Caco-2 (cell line): Measurements from ENCODE around the gene SMIM8. TPM values are rescaled to one million over a fixed set of nuclear protein-coding genes. Genes with fewer than 3 reads are reported as not detected.

ENCODE experiments used
- BruUV-seq: library from RNA; stranded (reverse); fragments of 400-500 nt; replicated peaks from 2 replicates; lab custom pipeline; 2021; lab: Mats Ljungman, UMichigan
- CTCF ChIA-PET: fragments of 300-600 bp; sonication (Branson Sonifier 250); formaldehyde crosslinking; loops from one replicate; lab custom pipeline; 2022; ENCODE audit warnings: antibody characterized with exemption; lab: Charles Lee
- POLR2A ChIA-PET: fragments of 300-600 bp; sonication (Branson Sonifier 250); formaldehyde crosslinking; loops from one replicate; lab custom pipeline; 2022; ENCODE audit warnings: antibody characterized with exemption; lab: Charles Lee
- DNase-seq, 2 experiments: peaks; one replicate each; pipeline versions ENCODE4 v3.0.0 to v3.0.0-alpha.2; 2020 to 2022
- H3K27me3 ChIP-seq: replicated peaks from 2 replicates; pipeline ENCODE4 v1.6.0; 2011; ENCODE audit warnings: low read length; ENCODE audit not compliant: control insufficient read depth, insufficient read depth
- H3K36me3 ChIP-seq: 2 replicates; pipeline ENCODE4 v1.5.1; 2011; ENCODE audit warnings: low read length; ENCODE audit not compliant: control insufficient read depth, insufficient read depth
- H3K4me1 ChIP-seq: fragments of 250-450 bp; sonication (Bioruptor Pico); 2 replicates; pipeline ENCODE4 v1.5.1; 2020; ENCODE audit warnings: mild to moderate bottlenecking
- H3K4me3 ChIP-seq: 2 replicates; pipeline ENCODE4 v1.5.1; 2011; ENCODE audit warnings: low read depth, mild to moderate bottlenecking, control low read depth, low read length
- H3K9me3 ChIP-seq: fragments of 250-450 bp; sonication (Bioruptor Pico); 2 replicates; pipeline ENCODE4 v1.5.1; 2020; ENCODE audit warnings: mild to moderate bottlenecking, moderate library complexity
- H3K27ac Mint-ChIP-seq: one replicate; pipeline ENCODE4 v1.8.0; 2022; ENCODE audit warnings: mixed read lengths; ENCODE audit not compliant: unreplicated experiment
- H3K27me3 Mint-ChIP-seq: one replicate; pipeline ENCODE4 v1.8.0; 2022; ENCODE audit warnings: mixed read lengths; ENCODE audit not compliant: insufficient read depth, unreplicated experiment
- H3K36me3 Mint-ChIP-seq: one replicate; pipeline ENCODE4 v1.8.0; 2022; ENCODE audit warnings: mild to moderate bottlenecking, mixed read lengths; ENCODE audit not compliant: insufficient read depth, unreplicated experiment
- H3K4me1 Mint-ChIP-seq: one replicate; pipeline ENCODE4 v1.8.0; 2022; ENCODE audit warnings: low read depth, mixed read lengths; ENCODE audit not compliant: unreplicated experiment
- H3K4me3 Mint-ChIP-seq: one replicate; pipeline ENCODE4 v1.8.0; 2022; ENCODE audit warnings: mild to moderate bottlenecking, moderate library complexity, mixed read lengths; ENCODE audit not compliant: unreplicated experiment
- H3K9me3 Mint-ChIP-seq: one replicate; pipeline ENCODE4 v1.8.0; 2022; ENCODE audit warnings: mixed read lengths; ENCODE audit not compliant: unreplicated experiment
- intact Hi-C: fragments of 100-400 bp; cut with micrococcal nuclease; formaldehyde crosslinking; loops from one replicate; pipeline ENCODE4 v1.10.0; 2022; ENCODE audit not compliant: unreplicated experiment
- total RNA-seq: library from RNA; stranded (reverse); gene quantifications from 2 replicates; pipeline ENCODE4 v1.2.3, GENCODE V29; 2022
- TF ChIP-seq, protein P1 (sequence below), 2 experiments: fragments of 200-600 bp in 1 of 2; IDR thresholded peaks; 1 replicate in 1 of 2; 2 replicates in 1 of 2; pipeline versions ENCODE4 v1.5.1 to v1.8.0; 2011 to 2022; ENCODE audit warnings: antibody characterized with exemption in 1 of 2, control low read depth in 1 of 2, inconsistent platforms in 1 of 2, low read depth in 1 of 2, low read length in 1 of 2, mild to moderate bottlenecking in 1 of 2, moderate library complexity in 1 of 2; ENCODE audit not compliant: insufficient read depth in 1 of 2, severe bottlenecking in 1 of 2, unreplicated experiment in 1 of 2

The SMIM8 gene
- total RNA-seq, 1 experiment from 2014 or later = 8.5 TPM

DNA sequence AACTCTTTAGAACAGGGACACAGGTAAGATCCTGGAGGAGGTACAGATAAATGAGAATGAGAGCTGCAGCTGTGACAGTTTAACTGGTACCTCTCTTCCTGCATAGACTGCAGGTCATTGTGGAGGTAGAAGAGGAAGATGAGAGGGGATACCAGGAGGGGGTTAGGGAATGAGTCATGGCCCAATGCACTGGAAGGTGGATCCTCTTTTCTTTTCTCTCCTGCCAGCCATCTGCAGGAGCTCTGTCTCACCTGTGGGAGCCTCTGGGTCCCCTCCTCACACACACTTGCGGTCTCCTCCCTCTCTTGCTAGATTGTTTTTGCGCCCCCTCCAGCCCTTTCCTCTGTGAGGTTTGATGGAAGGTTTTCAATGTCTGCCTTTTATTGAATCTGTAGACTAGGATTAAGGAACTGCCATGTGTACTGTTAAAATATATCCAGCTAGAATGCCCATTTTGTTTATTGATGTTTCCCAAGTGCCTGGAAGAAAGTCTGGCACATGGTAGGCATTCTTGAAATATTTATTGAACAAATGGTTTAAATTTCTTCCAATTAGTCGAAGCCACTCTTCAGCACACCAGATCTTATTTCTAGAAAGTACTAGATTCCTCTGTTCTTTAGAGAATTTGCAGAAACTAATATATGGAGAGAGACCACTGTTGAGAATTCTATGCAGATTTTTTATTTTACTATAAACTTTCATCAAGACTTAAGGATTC, 35.2 kb downstream of the SMIM8 start:
- Mint-ChIP-seq H3K36me3 (no peaks in the 10 kb centered on the region), H3K27ac (no peak overlapping the region), H3K27me3 (no peaks in the 10 kb centered on the region), H3K4me3 (no peak overlapping the region), H3K9me3 (no peaks in the 10 kb centered on the region), H3K4me1 (peaks cover 7% of the 10 kb centered on the region)
- intact Hi-C loops = no loop called here
- TF ChIP-seq, protein P1, sequence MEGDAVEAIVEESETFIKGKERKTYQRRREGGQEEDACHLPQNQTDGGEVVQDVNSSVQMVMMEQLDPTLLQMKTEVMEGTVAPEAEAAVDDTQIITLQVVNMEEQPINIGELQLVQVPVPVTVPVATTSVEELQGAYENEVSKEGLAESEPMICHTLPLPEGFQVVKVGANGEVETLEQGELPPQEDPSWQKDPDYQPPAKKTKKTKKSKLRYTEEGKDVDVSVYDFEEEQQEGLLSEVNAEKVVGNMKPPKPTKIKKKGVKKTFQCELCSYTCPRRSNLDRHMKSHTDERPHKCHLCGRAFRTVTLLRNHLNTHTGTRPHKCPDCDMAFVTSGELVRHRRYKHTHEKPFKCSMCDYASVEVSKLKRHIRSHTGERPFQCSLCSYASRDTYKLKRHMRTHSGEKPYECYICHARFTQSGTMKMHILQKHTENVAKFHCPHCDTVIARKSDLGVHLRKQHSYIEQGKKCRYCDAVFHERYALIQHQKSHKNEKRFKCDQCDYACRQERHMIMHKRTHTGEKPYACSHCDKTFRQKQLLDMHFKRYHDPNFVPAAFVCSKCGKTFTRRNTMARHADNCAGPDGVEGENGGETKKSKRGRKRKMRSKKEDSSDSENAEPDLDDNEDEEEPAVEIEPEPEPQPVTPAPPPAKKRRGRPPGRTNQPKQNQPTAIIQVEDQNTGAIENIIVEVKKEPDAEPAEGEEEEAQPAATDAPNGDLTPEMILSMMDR (IDR thresholded peaks at IDR 0.05; ENCODE audit: insufficient read depth in 1 of 2, low read depth in 1 of 2, low read length in 1 of 2, severe bottlenecking in 1 of 2, unreplicated experiment in 1 of 2) = no peak
- DNase-seq = no peak
- H3K4me1 ChIP-seq = peaks cover 8% of the 10 kb centered on the region; the same call in 1 of the 2 replicates
- H3K27me3 ChIP-seq = no peaks in the 10 kb centered on the region
- H3K36me3 ChIP-seq = no peaks in the 10 kb centered on the region
- BruUV-seq = no TSS peak
- H3K4me3 ChIP-seq = no peak overlapping the region
- H3K9me3 ChIP-seq = no peaks in the 10 kb centered on the region
- ChIA-PET POLR2A (no interaction called here), CTCF (no interaction called here)

DNA sequence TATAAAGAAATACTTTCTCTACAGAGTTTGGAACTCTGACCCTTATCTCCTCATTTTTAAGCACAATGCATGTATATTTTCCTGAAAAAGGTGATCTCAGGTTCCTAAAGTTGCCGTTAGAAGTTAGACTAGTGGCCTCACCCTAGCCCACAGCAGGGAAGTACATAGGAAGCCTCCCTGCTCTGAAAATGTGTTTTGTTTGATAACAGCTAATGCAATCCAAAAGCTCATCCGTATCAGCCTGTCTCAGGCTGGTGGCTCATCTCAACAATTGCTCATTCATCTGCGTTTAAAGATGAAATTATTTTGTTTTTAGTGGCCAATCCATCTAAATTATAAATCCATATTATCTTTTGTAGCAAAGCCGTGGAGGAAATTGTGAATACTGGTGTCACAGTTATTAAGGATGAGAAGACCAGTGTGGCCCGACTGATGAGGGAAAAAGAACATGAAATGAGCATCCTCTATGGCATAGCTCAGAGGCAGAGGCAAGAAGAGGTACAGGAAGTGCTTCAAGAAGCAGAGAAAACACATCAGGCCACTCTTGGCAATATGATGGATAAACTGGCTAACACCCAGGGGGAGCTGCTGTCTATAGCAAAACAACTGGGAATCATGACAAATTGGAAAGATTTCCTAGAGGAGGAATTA, 42.3 kb downstream of the SMIM8 start:
- peaks cover 8% of the 10 kb centered on the region; the same call in 1 of the 2 replicates for H3K9me3 ChIP-seq
- H3K27ac Mint-ChIP-seq = no peak overlapping the region
- no peak overlapping the region for H3K4me3 Mint-ChIP-seq
- no peaks in the 10 kb centered on the region for H3K36me3 Mint-ChIP-seq
- no peaks in the 10 kb centered on the region for H3K4me1 Mint-ChIP-seq
- BruUV-seq = no TSS peak
- TF ChIP-seq, protein P1 (IDR thresholded peaks at IDR 0.05; ENCODE audit: insufficient read depth in 1 of 2, low read depth in 1 of 2, low read length in 1 of 2, severe bottlenecking in 1 of 2, unreplicated experiment in 1 of 2) = no peak
- no peak overlapping the region for H3K4me3 ChIP-seq
- intact Hi-C loops = no loop called here
- no peaks in the 10 kb centered on the region for H3K27me3 Mint-ChIP-seq
- ChIA-PET POLR2A (no interaction called here), CTCF (interaction anchor here (0.6 kb wide), 1 partner anchor 298 kb away, joined by 5 read pairs; no protein-coding TSS in a partner anchor)
- H3K9me3 Mint-ChIP-seq = peaks cover 2% of the 10 kb centered on the region
- no peaks in the 10 kb centered on the region for H3K36me3 ChIP-seq
- DNase-seq = no peak
- H3K4me1 ChIP-seq = no peaks in the 10 kb centered on the region
- H3K27me3 ChIP-seq = no peaks in the 10 kb centered on the region

DNA sequence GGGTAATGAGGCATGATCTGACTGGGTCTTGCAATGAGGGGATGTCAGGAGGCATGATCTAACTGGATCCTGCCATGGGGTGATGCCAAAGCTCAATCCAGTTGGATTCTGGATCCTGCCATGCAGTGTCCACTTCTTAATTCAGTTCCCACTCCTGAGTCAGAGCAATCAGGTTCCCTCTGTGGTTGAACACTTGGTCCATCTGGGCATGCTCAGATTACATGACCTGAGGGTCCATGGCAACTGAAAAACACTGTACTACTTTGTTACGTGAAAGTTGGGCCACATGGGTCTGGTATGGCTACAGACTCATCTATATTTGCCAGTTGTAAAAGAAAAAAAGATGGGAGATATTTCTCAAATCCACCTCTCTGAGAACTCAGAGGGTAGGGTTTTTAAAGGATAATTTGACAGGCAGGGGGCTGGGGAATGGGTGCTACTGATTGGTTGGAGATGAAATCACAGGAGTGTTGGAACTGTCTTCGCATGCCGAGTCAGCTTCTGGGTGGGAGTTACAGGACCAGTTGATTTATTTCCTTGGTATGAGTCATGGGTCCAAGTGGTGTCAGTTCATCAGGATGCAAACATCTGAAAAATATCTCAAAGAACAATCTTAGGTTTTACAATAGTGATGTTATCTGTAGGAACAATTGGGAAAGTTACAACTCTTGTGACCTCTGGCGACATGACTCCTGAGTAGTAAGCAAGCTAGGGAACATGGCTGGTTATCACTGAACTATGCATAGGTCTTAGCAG, 43.9 kb downstream of the SMIM8 start:
- H3K36me3 Mint-ChIP-seq = no peaks in the 10 kb centered on the region
- no peak overlapping the region for H3K4me3 Mint-ChIP-seq
- H3K36me3 ChIP-seq = no peaks in the 10 kb centered on the region
- peaks cover 9% of the 10 kb centered on the region for H3K9me3 Mint-ChIP-seq
- no peaks in the 10 kb centered on the region for H3K27me3 ChIP-seq
- H3K4me3 ChIP-seq = no peak overlapping the region
- no peak for DNase-seq
- H3K27ac Mint-ChIP-seq = no peak overlapping the region
- H3K9me3 ChIP-seq = peaks cover 8% of the 10 kb centered on the region; the same call in 1 of the 2 replicates
- no peaks in the 10 kb centered on the region for H3K4me1 Mint-ChIP-seq
- ChIA-PET POLR2A (no interaction called here), CTCF (no interaction called here)
- H3K27me3 Mint-ChIP-seq = no peaks in the 10 kb centered on the region
- H3K4me1 ChIP-seq = no peaks in the 10 kb centered on the region
- BruUV-seq = no TSS peak
- intact Hi-C loops = no loop called here
- TF ChIP-seq, protein P1 (IDR thresholded peaks at IDR 0.05; ENCODE audit: insufficient read depth in 1 of 2, low read depth in 1 of 2, low read length in 1 of 2, severe bottlenecking in 1 of 2, unreplicated experiment in 1 of 2) = no peak
